GM23338 (cell line): ENCODE results near the gene LEPR. TPM values are rescaled to one million over a fixed set of nuclear protein-coding genes. Genes with fewer than 3 reads are reported as not detected.

Experiments
- ATAC-seq: fragments of 200-7000 bp; cut with Tn5 transposase; 3 replicates; pipeline ENCODE4 v1.9.1; 2020
- DNase-seq: peaks from one replicate; pipeline ENCODE4 v3.0.0-alpha.2; 2015; ENCODE audit warnings: low spot score
- H2AFZ ChIP-seq: fragments of 200-600 bp; sonication (generic); 2 replicates; pipeline ENCODE4 v1.8.0; 2016; ENCODE audit warnings: antibody characterized with exemption, mild to moderate bottlenecking, moderate library complexity
- H3F3A ChIP-seq: fragments of 200-600 bp; sonication (generic); replicated peaks from 2 replicates; pipeline ENCODE4 v1.8.0; 2017; ENCODE audit warnings: antibody characterized with exemption, mixed run types, low read depth
- H3K27ac ChIP-seq: fragments of 200-600 bp; sonication (generic); 2 replicates; pipeline ENCODE4 v1.6.1; 2016; ENCODE audit warnings: low read depth
- H3K27me3 ChIP-seq: fragments of 200-600 bp; sonication (generic); 2 replicates; pipeline ENCODE4 v1.8.0; 2016; ENCODE audit warnings: mild to moderate bottlenecking, mixed run types, moderate library complexity; ENCODE audit not compliant: insufficient read depth
- H3K36me3 ChIP-seq: fragments of 200-600 bp; sonication (generic); 2 replicates; pipeline ENCODE4 v1.8.0; 2016; ENCODE audit warnings: mild to moderate bottlenecking; ENCODE audit not compliant: insufficient read depth
- H3K4me1 ChIP-seq: fragments of 200-600 bp; sonication (generic); 2 replicates; pipeline ENCODE4 v1.8.0; 2016; ENCODE audit warnings: mild to moderate bottlenecking, moderate library complexity; ENCODE audit not compliant: insufficient read depth
- H3K4me2 ChIP-seq: fragments of 200-600 bp; sonication (generic); 2 replicates; pipeline ENCODE4 v1.7.1; 2017; ENCODE audit warnings: mixed run types
- H3K4me3 ChIP-seq: fragments of 200-600 bp; sonication (generic); 2 replicates; pipeline ENCODE4 v1.6.1; 2016; ENCODE audit warnings: mixed run types
- H3K79me2 ChIP-seq: fragments of 200-600 bp; sonication (generic); replicated peaks from 2 replicates; pipeline ENCODE4 v1.8.0; 2017; ENCODE audit warnings: mild to moderate bottlenecking; ENCODE audit not compliant: insufficient read depth
- H3K9me2 ChIP-seq: fragments of 200-600 bp; sonication (generic); 2 replicates; pipeline ENCODE4 v1.8.0; 2017; ENCODE audit not compliant: insufficient read depth
- H4K20me1 ChIP-seq: fragments of 200-600 bp; sonication (generic); replicated peaks from 2 replicates; pipeline ENCODE4 v1.8.0; 2017; ENCODE audit warnings: mild to moderate bottlenecking; ENCODE audit not compliant: insufficient read depth
- H3K27ac Mint-ChIP-seq: 2 replicates; pipeline ENCODE4 v1.8.0; 2020; ENCODE audit warnings: inconsistent platforms, mild to moderate bottlenecking, moderate library complexity, mixed read lengths
- H3K27me3 Mint-ChIP-seq: 3 replicates; pipeline ENCODE4 v1.8.0; 2022; ENCODE audit warnings: low read depth, mild to moderate bottlenecking, moderate library complexity, mixed read lengths, inconsistent platforms; ENCODE audit not compliant: insufficient read depth, poor library complexity
- H3K36me3 Mint-ChIP-seq: 3 replicates; pipeline ENCODE4 v1.8.0; 2021; ENCODE audit warnings: low read depth, mild to moderate bottlenecking, inconsistent platforms, moderate library complexity, mixed read lengths
- H3K4me1 Mint-ChIP-seq: 3 replicates; pipeline ENCODE4 v1.8.0; 2020; ENCODE audit warnings: mild to moderate bottlenecking, inconsistent platforms, mixed read lengths
- H3K4me3 Mint-ChIP-seq: 3 replicates; pipeline ENCODE4 v1.8.0; 2021; ENCODE audit warnings: moderate library complexity, mild to moderate bottlenecking, inconsistent platforms, mixed read lengths
- H3K9me3 Mint-ChIP-seq: 3 replicates; pipeline ENCODE4 v1.8.0; 2020; ENCODE audit warnings: moderate library complexity, mild to moderate bottlenecking, inconsistent platforms, mixed read lengths
- CTCF ChIP-seq, 2 experiments: fragments of 200-600 bp in 1 of 2; sonication (generic) in 1 of 2; conservative IDR thresholded peaks; 2 replicates each; pipeline versions ENCODE4 v1.5.1 to v1.6.1; 2016 to 2017; ENCODE audit warnings: antibody characterized with exemption in 2 of 2, low read depth in 2 of 2, mild to moderate bottlenecking in 2 of 2, moderate library complexity in 1 of 2
- ETS1 ChIP-seq: IDR thresholded peaks from 2 replicates; pipeline ENCODE4 v1.6.1; 2016; ENCODE audit warnings: antibody characterized with exemption
- EZH2 ChIP-seq: fragments of 200-600 bp; sonication (generic); IDR thresholded peaks from one replicate; pipeline ENCODE4 v1.8.0; 2017; ENCODE audit warnings: antibody characterized with exemption, mild to moderate bottlenecking, low read depth; ENCODE audit not compliant: unreplicated experiment
- EZH2phosphoT487 ChIP-seq: fragments of 200-600 bp; sonication (generic); IDR thresholded peaks from one replicate; pipeline ENCODE4 v1.8.1; 2018; ENCODE audit warnings: antibody characterized with exemption; ENCODE audit not compliant: unreplicated experiment
- JUNB ChIP-seq: IDR thresholded peaks from one replicate; pipeline ENCODE4 v1.6.1; 2016; ENCODE audit warnings: antibody characterized with exemption; ENCODE audit not compliant: unreplicated experiment
- NANOG ChIP-seq: IDR thresholded peaks from 2 replicates; pipeline ENCODE4 v1.6.1; 2016; ENCODE audit warnings: antibody characterized with exemption, borderline replicate concordance
- POLR2AphosphoS5 ChIP-seq: IDR thresholded peaks from 2 replicates; pipeline ENCODE4 v1.6.1; 2016; ENCODE audit warnings: antibody characterized with exemption, low read depth
- REST ChIP-seq: IDR thresholded peaks from one replicate; pipeline ENCODE4 v1.6.1; 2018; ENCODE audit warnings: antibody characterized with exemption; ENCODE audit not compliant: unreplicated experiment
- polyA plus RNA-seq: library from polyadenylated mRNA; unstranded; fragments of >200 nt; fragmentation: Nextera tagmentation; extraction: Ambion mirVana; gene quantifications from 2 replicates; pipeline ENCODE4 v1.2.1, GENCODE V29; 2016
- total RNA-seq: library from RNA; depleted of rRNA; stranded (reverse); fragments of >200 nt; shearing (Covaris generic); gene quantifications from 2 replicates; pipeline ENCODE4 v1.2.3, GENCODE V29; 2014

The LEPR gene
- total and polyA plus RNA-seq, 2 experiments from 2014 or later: 2.1 to 4.7 TPM

GRCh38 chr1:65418522-65419185, 1.8 kb upstream of the LEPR start:
- Histone ChIP-seq H3K4me1 (peaks cover 27% of the 10 kb centered on the region), H3K27ac (peak overlapping the region; percentile 95), H3K36me3 (no peaks in the 10 kb centered on the region), H3K27me3 (no peaks in the 10 kb centered on the region), H3K79me2 (peaks cover 24% of the 10 kb centered on the region), H3K4me3 (peak overlapping the region; percentile 71), H4K20me1 (no peaks in the 10 kb centered on the region), H3K9me2 (no peaks in the 10 kb centered on the region), H2AFZ (peak overlapping the region; percentile 67), H3K4me2 (peak overlapping the region; percentile 86), H3F3A (peaks cover 11% of the 10 kb centered on the region; the same call in 1 of the 2 replicates)
- ATAC-seq (no peak), DNase-seq (no peak)
- TF ChIP-seq NANOG (no peak), REST (no peak), CTCF (conservative IDR thresholded peaks at IDR 0.05; ENCODE audit: low read depth in 2 of 2) (no peak), ETS1 (no peak), JUNB (no peak), POLR2AphosphoS5 (no peak), EZH2phosphoT487 (no peak), EZH2 (no peak)
- H3K36me3 Mint-ChIP-seq: no peaks in the 10 kb centered on the region
- H3K4me3 Mint-ChIP-seq: no peak overlapping the region; the same call in 2 of the 3 replicates
- peak overlapping the region; percentile 41; the same call in 1 of the 2 replicates for H3K27ac Mint-ChIP-seq
- peaks cover 25% of the 10 kb centered on the region for H3K4me1 Mint-ChIP-seq
- H3K9me3 Mint-ChIP-seq: peaks cover 6% of the 10 kb centered on the region; the same call in 1 of the 3 replicates
- peaks cover 3% of the 10 kb centered on the region for H3K27me3 Mint-ChIP-seq
